GM12878 (cell line): ENCODE results near the gene ETV6. TPM values are rescaled to one million over a fixed set of nuclear protein-coding genes. Genes with fewer than 3 reads are reported as not detected.

ENCODE experiments used
- ATAC-seq: fragments of 200-7000 bp; cut with Tn5 transposase; 3 replicates; pipeline ENCODE4 v1.9.1; 2020; ENCODE audit warnings: mild to moderate bottlenecking, moderate library complexity
- BruUV-seq: library from RNA; stranded (reverse); fragments of 400-500 nt; replicated peaks from 2 replicates; lab custom pipeline; 2021; lab: Mats Ljungman, UMichigan
- CTCF ChIA-PET: fragments of 300-600 bp; sonication (Branson Sonifier 250); formaldehyde crosslinking; extraction: SDS; loops from one replicate; lab custom pipeline; 2021; ENCODE audit warnings: inconsistent platforms; lab: Yijun Ruan, JAX
- POLR2A ChIA-PET: fragments of 350-600 bp; formaldehyde crosslinking; extraction: SDS; loops from one replicate; lab custom pipeline; 2021; ENCODE audit warnings: inconsistent platforms; lab: Charles Lee
- RAD21 ChIA-PET: fragments of 300-600 bp; sonication (Branson Sonifier 250); formaldehyde crosslinking; loops from one replicate; lab custom pipeline; 2023; ENCODE audit warnings: antibody characterized with exemption; ENCODE audit not compliant: unreplicated experiment; lab: Charles Lee
- SMC1A ChIA-PET: fragments of 300-600 bp; sonication (Branson Sonifier 250); formaldehyde crosslinking; loops from one replicate; lab custom pipeline; 2023; ENCODE audit not compliant: unreplicated experiment, uncharacterized antibody; lab: Charles Lee
- DNase-seq: peaks from one replicate; pipeline ENCODE4 v3.0.0-alpha.2; 2011; ENCODE audit warnings: low read depth, low spot score
- FAIRE-seq: peaks from 3 replicates; lab custom pipeline; 2011; peaks lifted over from hg19 to GRCh38; lab: Jason Lieb, UNC
- H2AFZ ChIP-seq: 2 replicates; pipeline ENCODE4 v1.6.0; 2011; ENCODE audit warnings: low read depth, low read length, control low read depth; ENCODE audit not compliant: control insufficient read depth
- H3K27ac ChIP-seq: 2 replicates; pipeline ENCODE4 v1.5.1; 2011; ENCODE audit warnings: control low read depth; ENCODE audit not compliant: control insufficient read depth, insufficient read depth
- H3K27me3 ChIP-seq, 2 experiments: replicated peaks in 1 of 2; 2 replicates each; pipeline versions ENCODE4 v1.6.0 to v1.6.1; 2011; ENCODE audit warnings: low read length in 1 of 2; ENCODE audit not compliant: control insufficient read depth in 2 of 2, insufficient read depth in 2 of 2
- H3K36me3 ChIP-seq, 2 experiments: 2 replicates each; pipeline ENCODE4 v1.5.1; 2011; ENCODE audit warnings: low read length in 1 of 2; ENCODE audit not compliant: control insufficient read depth in 2 of 2, insufficient read depth in 2 of 2
- H3K4me1 ChIP-seq: 2 replicates; pipeline ENCODE4 v1.6.1; 2011; ENCODE audit warnings: mild to moderate bottlenecking, low read length, moderate library complexity, mixed read lengths; ENCODE audit not compliant: control insufficient read depth, insufficient read depth
- H3K4me2 ChIP-seq: 2 replicates; pipeline ENCODE4 v1.6.0; 2011; ENCODE audit warnings: control low read depth; ENCODE audit not compliant: control insufficient read depth, insufficient read depth
- H3K4me3 ChIP-seq: fragments of 200-600 bp; sonication (generic); 2 replicates; pipeline ENCODE4 v1.5.1; 2016
- H3K79me2 ChIP-seq: 2 replicates; pipeline ENCODE4 v1.6.0; 2011; ENCODE audit warnings: low read length; ENCODE audit not compliant: control insufficient read depth, insufficient read depth
- H3K9ac ChIP-seq: 2 replicates; pipeline ENCODE4 v1.8.0; 2011; ENCODE audit warnings: low read length, control low read depth, mixed read lengths; ENCODE audit not compliant: control insufficient read depth, insufficient read depth
- H3K9me3 ChIP-seq: replicated peaks from 3 replicates; pipeline ENCODE4 v1.5.1; 2011; ENCODE audit warnings: mild to moderate bottlenecking, low read length; ENCODE audit not compliant: control insufficient read depth, insufficient read depth
- H4K20me1 ChIP-seq: 2 replicates; pipeline ENCODE4 v1.6.0; 2011; ENCODE audit not compliant: control insufficient read depth, insufficient read depth
- ATF7 ChIP-seq: fragments of 450-650 bp; IDR thresholded peaks from 2 replicates; pipeline ENCODE4 v1.6.1; 2016; ENCODE audit warnings: low read depth, mild to moderate bottlenecking
- CBX5 ChIP-seq: sonication (generic); IDR thresholded peaks from 2 replicates; pipeline ENCODE4 v1.6.1; 2016; ENCODE audit warnings: low read depth, moderate library complexity, mild to moderate bottlenecking, inconsistent platforms
- JUNB ChIP-seq: IDR thresholded peaks from 2 replicates; pipeline ENCODE4 v1.6.1; 2016; ENCODE audit warnings: antibody characterized with exemption, mild to moderate bottlenecking
- MEF2A ChIP-seq: IDR thresholded peaks from 2 replicates; pipeline ENCODE4 v1.6.1; 2011; ENCODE audit warnings: low read depth, mild to moderate bottlenecking, low read length, moderate library complexity; ENCODE audit not compliant: insufficient read depth
- MEF2B ChIP-seq: fragments of 450-650 bp; IDR thresholded peaks from 2 replicates; pipeline ENCODE4 v1.6.1; 2018; ENCODE audit warnings: mild to moderate bottlenecking, moderate library complexity; ENCODE audit not compliant: partially characterized antibody, poor library complexity, severe bottlenecking
- TARDBP ChIP-seq: IDR thresholded peaks from 2 replicates; pipeline ENCODE4 v1.6.1; 2016; ENCODE audit warnings: borderline replicate concordance
- ZNF217 ChIP-seq: fragments of 450-650 bp; IDR thresholded peaks from 2 replicates; pipeline ENCODE4 v1.6.1; 2017; ENCODE audit warnings: antibody characterized with exemption, mild to moderate bottlenecking
- WGBS: methylation state at CpG from one replicate; pipeline ENCODE4 v1.1.6; 2016; ENCODE audit warnings: low lambda C conversion rate; ENCODE audit not compliant: insufficient replicate concordance, insufficient coverage; ENCODE audit errors: missing lambda C conversion rate; 5-methylcytosine and 5-hydroxymethylcytosine counted together
- in situ Hi-C: fragments of 300-500 bp; cut with MboI; formaldehyde crosslinking; loops from 9 replicates; pipeline ENCODE4 v1.14.3; 2018; ENCODE audit warnings: mixed read lengths
- intact Hi-C: fragments of 100-400 bp; cut with micrococcal nuclease; formaldehyde crosslinking; loops from one replicate; pipeline ENCODE4 v1.14.2; 2022; ENCODE audit not compliant: unreplicated experiment
- polyA plus RNA-seq, 11 experiments: library from polyadenylated mRNA; depleted of rRNA in 4 of 11; unstranded in 6 of 11; stranded (reverse) in 5 of 11; fragments of >200 nt; fragmentation: Nextera tagmentation in 4 of 11; fragmentation: Illumina TruSeq in 1 of 11; extraction: Ambion mirVana in 4 of 11; extraction: Trizol in 1 of 11; gene quantifications; 1 replicate in 1 of 11; 2 replicates in 10 of 11; pipeline versions ENCODE4 v1.2.1 to v1.2.3, GENCODE V29; 2011 to 2016; ENCODE audit warnings: inconsistent platforms in 2 of 11, missing spikeins in 2 of 11, low read depth in 1 of 11
- total RNA-seq, 4 experiments: library from RNA; depleted of rRNA in 3 of 4; stranded (reverse); fragments of >200 nt in 3 of 4; fragmentation: Illumina TruSeq in 1 of 4; extraction: Trizol in 1 of 4; gene quantifications; 2 replicates each; pipeline versions ENCODE4 v1.2.1 to v1.2.3, GENCODE V29; 2013 to 2021
- TF ChIP-seq, protein P1 (sequence below): IDR thresholded peaks from 2 replicates; pipeline ENCODE4 v1.6.1; 2012; ENCODE audit warnings: improper control_type of control experiment, low read depth, low read length; ENCODE audit not compliant: insufficient replicate concordance
- TF ChIP-seq, protein P2 (sequence below): fragments of 450-650 bp; IDR thresholded peaks from 2 replicates; pipeline ENCODE4 v1.6.1; 2016; ENCODE audit warnings: mild to moderate bottlenecking

The ETV6 gene
- total and polyA plus RNA-seq, 10 of the 15 experiments (the other 5 are each of a cell fraction or from before 2014, with no cell fraction given), result 6.6 to 74.8 (median 24.6) TPM

DNA sequence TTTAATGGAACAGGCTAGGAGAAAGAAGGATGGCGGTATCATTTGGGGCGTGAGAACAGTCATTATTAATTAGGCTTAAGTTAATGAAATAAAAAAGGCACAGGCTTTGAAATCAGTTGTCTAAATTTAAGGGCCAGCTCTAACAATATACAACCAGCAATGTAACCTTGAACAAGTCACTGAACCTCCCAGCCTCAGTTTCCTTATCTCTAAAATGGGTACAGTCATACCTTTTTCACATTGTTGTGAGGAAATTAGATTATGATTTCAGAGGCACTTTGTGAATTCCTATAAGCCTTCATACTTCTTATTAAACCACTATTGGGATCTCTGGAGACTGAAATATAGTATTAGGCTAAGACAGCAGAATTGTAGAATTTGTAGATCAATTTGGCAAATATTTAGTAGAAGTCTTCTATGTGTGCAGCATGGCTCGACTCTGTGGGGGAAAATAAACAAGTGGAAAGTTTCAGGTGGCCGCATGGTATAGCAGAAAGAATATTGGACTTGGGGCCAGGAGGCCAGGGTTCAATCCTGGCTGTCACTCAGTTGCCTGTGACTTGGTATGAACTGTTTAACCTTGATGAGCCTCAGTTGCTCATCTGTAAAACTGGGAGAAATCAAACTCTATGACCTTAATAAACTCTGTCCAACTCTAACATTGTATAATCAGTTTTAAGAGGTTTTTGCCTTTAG lies 117.7 kb downstream of the ETV6 start:
- ATAC-seq (no peak), FAIRE-seq (no peak)
- Histone ChIP-seq H3K36me3 (peaks cover 11 to 12% of the 10 kb centered on the region in 2 experiments), H3K27ac (peak overlapping the region; percentile 100), H3K9me3 (no peaks in the 10 kb centered on the region; the same call in 1 of the 3 replicates)
- POLR2A ChIA-PET, result interaction anchor here (0.6 to 10.8 kb wide), 11 partner anchors 13 to 266 kb away, joined by 3 to 144 read pairs (median 5); no protein-coding TSS in a partner anchor
- in situ Hi-C loops, result no loop called here
- TF ChIP-seq, protein P1, sequence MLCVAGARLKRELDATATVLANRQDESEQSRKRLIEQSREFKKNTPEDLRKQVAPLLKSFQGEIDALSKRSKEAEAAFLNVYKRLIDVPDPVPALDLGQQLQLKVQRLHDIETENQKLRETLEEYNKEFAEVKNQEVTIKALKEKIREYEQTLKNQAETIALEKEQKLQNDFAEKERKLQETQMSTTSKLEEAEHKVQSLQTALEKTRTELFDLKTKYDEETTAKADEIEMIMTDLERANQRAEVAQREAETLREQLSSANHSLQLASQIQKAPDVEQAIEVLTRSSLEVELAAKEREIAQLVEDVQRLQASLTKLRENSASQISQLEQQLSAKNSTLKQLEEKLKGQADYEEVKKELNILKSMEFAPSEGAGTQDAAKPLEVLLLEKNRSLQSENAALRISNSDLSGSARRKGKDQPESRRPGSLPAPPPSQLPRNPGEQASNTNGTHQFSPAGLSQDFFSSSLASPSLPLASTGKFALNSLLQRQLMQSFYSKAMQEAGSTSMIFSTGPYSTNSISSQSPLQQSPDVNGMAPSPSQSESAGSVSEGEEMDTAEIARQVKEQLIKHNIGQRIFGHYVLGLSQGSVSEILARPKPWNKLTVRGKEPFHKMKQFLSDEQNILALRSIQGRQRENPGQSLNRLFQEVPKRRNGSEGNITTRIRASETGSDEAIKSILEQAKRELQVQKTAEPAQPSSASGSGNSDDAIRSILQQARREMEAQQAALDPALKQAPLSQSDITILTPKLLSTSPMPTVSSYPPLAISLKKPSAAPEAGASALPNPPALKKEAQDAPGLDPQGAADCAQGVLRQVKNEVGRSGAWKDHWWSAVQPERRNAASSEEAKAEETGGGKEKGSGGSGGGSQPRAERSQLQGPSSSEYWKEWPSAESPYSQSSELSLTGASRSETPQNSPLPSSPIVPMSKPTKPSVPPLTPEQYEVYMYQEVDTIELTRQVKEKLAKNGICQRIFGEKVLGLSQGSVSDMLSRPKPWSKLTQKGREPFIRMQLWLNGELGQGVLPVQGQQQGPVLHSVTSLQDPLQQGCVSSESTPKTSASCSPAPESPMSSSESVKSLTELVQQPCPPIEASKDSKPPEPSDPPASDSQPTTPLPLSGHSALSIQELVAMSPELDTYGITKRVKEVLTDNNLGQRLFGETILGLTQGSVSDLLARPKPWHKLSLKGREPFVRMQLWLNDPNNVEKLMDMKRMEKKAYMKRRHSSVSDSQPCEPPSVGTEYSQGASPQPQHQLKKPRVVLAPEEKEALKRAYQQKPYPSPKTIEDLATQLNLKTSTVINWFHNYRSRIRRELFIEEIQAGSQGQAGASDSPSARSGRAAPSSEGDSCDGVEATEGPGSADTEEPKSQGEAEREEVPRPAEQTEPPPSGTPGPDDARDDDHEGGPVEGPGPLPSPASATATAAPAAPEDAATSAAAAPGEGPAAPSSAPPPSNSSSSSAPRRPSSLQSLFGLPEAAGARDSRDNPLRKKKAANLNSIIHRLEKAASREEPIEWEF, result no peak
- TF ChIP-seq ZNF217 (0 out of 2 replicates have a peak, but pooled peaks have one; percentile 78), TARDBP (no peak), MEF2B (no peak), CBX5 (no peak), JUNB (0 out of 2 replicates have a peak, but pooled peaks have one; percentile 4), ATF7 (no peak), MEF2A (no peak)
- TF ChIP-seq, protein P2, sequence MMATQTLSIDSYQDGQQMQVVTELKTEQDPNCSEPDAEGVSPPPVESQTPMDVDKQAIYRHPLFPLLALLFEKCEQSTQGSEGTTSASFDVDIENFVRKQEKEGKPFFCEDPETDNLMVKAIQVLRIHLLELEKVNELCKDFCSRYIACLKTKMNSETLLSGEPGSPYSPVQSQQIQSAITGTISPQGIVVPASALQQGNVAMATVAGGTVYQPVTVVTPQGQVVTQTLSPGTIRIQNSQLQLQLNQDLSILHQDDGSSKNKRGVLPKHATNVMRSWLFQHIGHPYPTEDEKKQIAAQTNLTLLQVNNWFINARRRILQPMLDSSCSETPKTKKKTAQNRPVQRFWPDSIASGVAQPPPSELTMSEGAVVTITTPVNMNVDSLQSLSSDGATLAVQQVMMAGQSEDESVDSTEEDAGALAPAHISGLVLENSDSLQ, result peak; percentile 13; the same call in 1 of the 2 replicates
- TF ChIP-seq, all 136 proteins: peak for 3
- intact Hi-C loops, result no loop called here
- 0 out of 2 replicates have a peak overlapping the region, but pooled peaks have one; percentile 11 for H3K4me3 ChIP-seq
- H2AFZ ChIP-seq, result no peak overlapping the region
- ChIA-PET CTCF (interaction anchor here (0.7 to 4.6 kb wide), 8 partner anchors 12 to 266 kb away, joined by 3 to 22 read pairs (median 4); no protein-coding TSS in a partner anchor), SMC1A (interaction anchor here (0.6 to 39.9 kb wide), 13 partner anchors 0 to 272 kb away, joined by 3 to 1116 read pairs (median 7); no protein-coding TSS in a partner anchor), RAD21 (interaction anchor here (1.3 to 21.4 kb wide), 10 partner anchors 8 to 265 kb away, joined by 4 to 497 read pairs (median 41); no protein-coding TSS in a partner anchor)
- no peaks in the 10 kb centered on the region for H3K27me3 ChIP-seq
- H3K4me1 ChIP-seq, result peaks cover 92% of the 10 kb centered on the region
- 81% methylated on average over 4 of the region's 4 CpGs for whole genome bisulfite sequencing
- BruUV-seq, result no TSS peak
- H3K79me2 ChIP-seq, result peaks cover 85% of the 10 kb centered on the region
- H3K4me2 ChIP-seq, result peak overlapping the region; percentile 68; the same call in 1 of the 2 replicates
- H4K20me1 ChIP-seq, result no peaks in the 10 kb centered on the region
- DNase-seq, result no peak
- H3K9ac ChIP-seq, result peak overlapping the region; percentile 69
